Left renal cortex interstitium (tissue), 4 donors: ENCODE data around the gene ZSWIM2. TPM values are rescaled to one million over a fixed set of nuclear protein-coding genes. Genes with fewer than 3 reads are reported as not detected.
"Not testable (repeated sequence)": the region's sequence is repeated elsewhere in the genome, so short reads cannot be mapped to it uniquely, and the experiment has no call there.

Experiments
- DNase-seq, 4 donors: peaks; one replicate each; pipeline ENCODE4 v3.0.0-alpha.2; 2013; ENCODE audit warnings: low read depth in 4 of 4, low spot score in 2 of 4, missing footprints in 1 of 4
- polyA plus RNA-seq, 4 donors: library from polyadenylated mRNA; unstranded; fragments of 120-200 nt; gene quantifications; one replicate each; pipeline ENCODE4 v1.2.1, GENCODE V29; 2013; ENCODE audit not compliant: insufficient read length in 4 of 4

Gene ZSWIM2, protein sequence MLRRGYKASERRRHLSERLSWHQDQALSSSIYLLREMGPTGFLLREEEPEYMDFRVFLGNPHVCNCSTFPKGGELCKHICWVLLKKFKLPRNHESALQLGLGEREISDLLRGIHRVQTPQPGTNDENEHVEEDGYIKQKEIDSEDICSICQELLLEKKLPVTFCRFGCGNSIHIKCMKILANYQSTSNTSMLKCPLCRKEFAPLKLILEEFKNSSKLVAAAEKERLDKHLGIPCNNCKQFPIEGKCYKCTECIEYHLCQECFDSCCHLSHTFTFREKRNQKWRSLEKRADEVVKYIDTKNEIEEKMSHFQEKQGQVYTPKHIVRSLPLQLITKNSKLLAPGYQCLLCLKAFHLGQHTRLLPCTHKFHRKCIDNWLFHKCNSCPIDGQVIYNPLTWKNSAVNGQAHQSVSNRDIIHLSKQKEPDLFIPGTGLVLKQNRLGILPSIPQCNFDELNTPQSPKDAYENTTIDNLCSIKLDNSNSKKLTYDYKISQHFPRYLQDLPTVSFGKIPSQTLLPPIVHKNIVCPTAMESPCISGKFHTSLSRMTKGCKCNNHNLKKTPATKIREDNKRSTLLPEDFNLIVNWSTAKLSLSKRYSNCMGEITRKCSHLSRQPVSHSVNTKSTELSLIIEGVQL
- polyA plus RNA-seq, result not detected

GRCh38 chr2:186848873-186849578, at the start of gene ZSWIM2:
Gene ZSWIM2 (minus strand): TSS chr2:186849170. CDS start chr2:186849130, 40 bp downstream.
- DNase-seq, result peak in 2 of 4 donors; percentile 30 to 55

GRCh38 chr2:186896220-186896619, 47.2 kb upstream of the ZSWIM2 start:
- DNase-seq, result not testable (repeated sequence)

- no peak for DNase-seq
These were observed 46.5 kb upstream of the ZSWIM2 start for GRCh38 chr2:186895451-186895850.

- no peak for DNase-seq
These were observed 45.5 kb upstream of the ZSWIM2 start for GRCh38 chr2:186894478-186894877.

DNA sequence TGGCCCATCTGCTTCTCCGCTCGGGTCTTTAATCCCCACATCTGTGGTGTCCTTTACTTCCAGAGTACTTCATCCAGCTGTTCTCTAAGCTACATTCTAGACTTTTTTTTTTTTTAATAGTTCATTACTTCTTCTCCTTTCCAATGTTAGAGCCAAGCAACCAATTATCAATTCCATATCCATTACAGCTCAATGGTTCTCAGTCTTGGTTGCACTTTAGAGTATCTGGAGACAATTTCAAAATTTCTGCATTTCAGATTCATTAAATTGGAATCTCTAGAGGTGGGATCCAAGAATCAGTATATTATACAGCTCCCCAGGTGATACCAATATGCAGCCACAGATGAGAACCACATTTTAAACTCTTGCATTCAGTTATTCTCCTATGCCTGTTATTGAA, 43.9 kb upstream of the ZSWIM2 start:
- DNase-seq, result no peak

DNA sequence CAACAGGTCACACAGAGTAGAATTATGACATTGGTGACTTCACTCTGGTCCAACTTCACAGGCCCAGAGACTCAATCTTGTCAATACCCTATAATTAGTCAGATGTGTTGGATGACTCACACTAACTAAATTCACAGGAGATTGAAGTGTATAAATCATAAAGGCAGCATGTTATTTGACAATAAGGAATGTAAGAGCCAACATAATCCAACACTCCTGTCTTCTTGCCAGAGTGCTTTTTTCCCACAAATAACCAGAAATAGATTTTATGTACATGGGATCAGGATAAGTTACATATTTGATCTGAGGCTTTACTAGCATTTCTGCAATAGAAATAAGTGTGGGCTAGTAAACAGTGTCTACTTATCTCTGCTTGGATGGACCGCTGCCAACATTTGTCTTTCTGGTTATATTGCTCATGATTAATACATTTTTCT, 42.2 kb upstream of the ZSWIM2 start:
- no peak for DNase-seq

- no peak for DNase-seq
These were observed 40.3 kb upstream of the ZSWIM2 start for GRCh38 chr2:186889101-186889879.

- no peak for DNase-seq
These were observed 38.4 kb upstream of the ZSWIM2 start for GRCh38 chr2:186887107-186888090.

GRCh38 chr2:186884587-186884986, 35.6 kb upstream of the ZSWIM2 start:
- DNase-seq, result no peak

DNA sequence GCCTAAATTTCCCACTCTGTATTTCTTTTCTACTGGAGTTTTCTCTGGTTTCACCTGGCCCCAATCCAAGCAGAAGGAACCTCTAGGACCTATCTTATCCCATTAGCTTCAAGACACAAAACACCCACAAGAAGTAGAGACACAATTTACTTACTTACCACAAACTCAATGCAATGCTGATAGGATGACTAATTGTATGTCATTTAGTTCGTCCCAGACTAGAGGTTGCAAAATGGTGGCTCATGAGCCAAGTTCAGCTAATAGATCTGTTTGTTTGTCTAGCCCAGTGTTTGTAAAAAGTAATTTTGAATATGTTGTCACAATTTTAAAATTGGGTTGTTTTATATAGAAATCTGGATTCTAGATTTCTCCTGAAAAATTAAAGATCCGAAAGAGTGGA, 34.7 kb upstream of the ZSWIM2 start:
- DNase-seq, result no peak

DNA sequence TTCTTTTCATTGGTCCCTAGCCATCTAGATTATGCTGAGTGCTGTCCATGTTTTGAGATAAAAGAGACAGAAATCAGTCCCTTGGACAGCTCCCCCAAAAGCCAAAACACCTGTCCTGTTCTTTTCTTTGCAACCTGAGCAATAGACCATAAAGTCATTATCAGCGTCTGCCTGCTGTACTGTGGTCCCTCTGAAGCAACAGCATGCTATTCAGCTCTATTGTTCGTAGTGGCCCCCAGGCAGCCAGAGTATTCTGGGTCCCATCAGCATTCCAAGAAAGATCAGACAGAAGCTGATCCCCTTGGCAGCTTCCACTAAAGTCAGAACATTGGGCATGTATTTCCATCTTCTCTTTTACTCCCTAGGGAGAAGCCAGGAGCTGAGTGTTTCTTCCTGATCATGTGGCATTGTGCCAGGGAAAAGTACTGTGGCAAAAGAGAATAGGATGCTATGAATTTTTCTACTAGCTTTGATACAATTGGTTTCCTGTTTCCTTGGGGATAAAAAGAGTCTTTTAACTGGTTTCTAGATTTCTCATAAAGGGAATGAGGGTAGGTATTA, 33.6 kb upstream of the ZSWIM2 start:
- DNase-seq, result no peak

DNA sequence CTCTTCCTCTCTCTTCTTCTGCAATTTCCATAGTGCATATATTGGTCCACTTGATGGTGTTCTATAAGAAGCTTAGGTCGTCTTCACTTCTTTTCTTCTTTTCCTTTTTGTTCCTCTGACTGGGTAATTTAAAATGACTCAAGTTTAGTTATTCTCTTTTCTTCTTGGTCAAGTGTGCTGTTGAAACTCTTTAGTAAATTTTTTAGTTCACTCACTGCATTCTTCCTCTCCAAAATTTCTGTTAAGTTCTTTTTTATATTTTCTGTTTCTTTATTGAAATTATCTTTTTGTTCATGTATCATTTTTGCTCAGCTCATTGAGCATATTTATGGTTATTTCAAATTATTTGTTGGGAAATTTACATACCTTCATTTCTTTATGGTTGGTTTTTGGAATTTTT, 32.7 kb upstream of the ZSWIM2 start:
- no peak for DNase-seq

DNA sequence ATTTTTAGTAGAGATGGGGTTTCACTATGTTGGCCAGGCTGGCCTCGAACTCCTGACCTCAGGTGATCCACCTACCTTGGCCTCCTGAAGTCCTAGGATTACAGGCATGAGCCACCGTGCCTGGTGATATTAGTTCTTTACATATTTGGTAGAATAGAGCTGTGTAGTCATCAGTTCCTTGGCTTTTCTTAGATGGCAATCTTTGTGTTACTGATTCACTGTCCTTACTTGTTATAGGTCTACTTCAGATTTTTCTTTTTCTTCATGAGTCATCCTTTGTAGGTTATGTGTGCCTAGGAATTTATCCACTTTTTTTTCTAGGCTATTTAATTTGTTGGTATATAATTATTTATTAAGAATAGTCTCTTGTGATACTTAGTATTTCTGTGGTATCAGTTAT, 30.3 kb upstream of the ZSWIM2 start:
- DNase-seq, result no peak

DNA sequence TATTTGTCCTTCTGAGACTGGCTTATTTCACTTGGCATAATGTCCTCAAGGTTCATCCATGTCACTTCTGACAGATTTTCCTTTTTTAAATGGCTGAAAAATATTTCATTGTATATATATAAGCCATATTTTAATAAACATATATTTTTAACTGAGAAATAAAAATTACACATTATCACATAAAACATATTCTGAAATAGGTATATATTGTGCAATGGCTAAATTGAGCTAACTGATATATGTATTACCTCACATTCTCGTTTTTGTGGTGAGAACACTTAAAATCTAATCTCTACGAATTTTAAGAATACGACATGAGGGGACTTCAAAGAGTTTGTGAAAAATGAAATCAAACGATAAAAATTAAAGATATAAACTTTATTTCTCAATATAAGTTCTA, 25.7 kb upstream of the ZSWIM2 start:
- DNase-seq, result no peak

DNA sequence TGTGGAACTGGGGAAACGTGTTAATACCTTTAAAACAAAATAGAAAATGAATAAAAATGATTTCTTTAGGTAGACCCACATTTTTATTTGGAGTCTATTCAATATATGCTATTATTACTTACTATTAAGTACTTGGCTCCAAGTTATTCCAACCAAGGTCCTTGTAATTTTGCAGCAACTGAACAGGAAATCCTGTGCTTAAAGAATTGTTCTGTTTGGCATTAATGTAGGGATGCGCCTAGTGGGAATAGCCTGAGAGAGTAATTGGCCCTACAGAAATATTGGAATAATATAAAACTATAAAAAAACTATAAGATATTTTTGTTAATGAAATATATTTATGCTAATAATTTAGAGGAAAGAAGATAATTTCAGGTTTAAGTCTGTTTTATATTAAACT, 22.9 kb upstream of the ZSWIM2 start:
- no peak for DNase-seq

- DNase-seq, result peak in 1 of 4 donors; percentile 12
These were observed 19.4 kb upstream of the ZSWIM2 start for GRCh38 chr2:186868344-186868743.

DNA sequence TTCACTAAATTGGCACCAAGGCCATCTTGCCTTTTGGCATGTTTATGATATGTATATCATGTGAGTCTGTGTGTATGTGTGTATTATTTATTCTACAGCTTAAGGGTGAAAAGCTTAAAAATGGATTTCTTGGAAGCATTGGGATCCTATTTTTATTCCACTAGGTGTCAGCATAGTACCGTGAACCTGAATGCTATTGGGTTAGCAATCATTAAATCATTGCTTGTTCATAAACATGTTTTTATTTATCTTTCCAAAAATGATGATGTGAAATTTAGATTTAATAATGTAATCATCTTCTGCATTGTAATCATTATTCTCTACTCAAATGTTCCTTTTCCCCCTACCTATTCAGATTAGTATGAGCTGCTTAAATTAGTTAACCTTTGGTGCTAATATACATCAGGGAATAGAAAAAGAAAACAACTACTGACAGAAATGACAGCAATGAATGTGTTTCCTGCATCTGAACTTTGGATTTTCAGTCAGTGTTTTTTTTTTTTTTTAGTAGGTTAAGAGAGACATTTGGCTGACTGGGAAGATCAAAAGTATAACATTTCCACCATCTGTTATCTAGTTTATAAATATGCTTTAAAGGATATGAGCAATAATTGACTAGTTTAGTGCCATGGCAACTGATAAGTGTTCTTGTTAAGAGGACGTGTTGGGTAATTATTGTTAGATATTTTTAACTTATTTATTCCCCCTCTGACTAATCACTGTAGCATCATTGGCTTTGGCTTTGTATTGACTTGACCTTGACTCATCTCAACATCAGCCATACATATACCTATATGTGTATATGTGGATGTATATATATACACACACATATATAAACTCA, 14.1 kb upstream of the ZSWIM2 start:
- peak in 1 of 4 donors; percentile 13 for DNase-seq

DNA sequence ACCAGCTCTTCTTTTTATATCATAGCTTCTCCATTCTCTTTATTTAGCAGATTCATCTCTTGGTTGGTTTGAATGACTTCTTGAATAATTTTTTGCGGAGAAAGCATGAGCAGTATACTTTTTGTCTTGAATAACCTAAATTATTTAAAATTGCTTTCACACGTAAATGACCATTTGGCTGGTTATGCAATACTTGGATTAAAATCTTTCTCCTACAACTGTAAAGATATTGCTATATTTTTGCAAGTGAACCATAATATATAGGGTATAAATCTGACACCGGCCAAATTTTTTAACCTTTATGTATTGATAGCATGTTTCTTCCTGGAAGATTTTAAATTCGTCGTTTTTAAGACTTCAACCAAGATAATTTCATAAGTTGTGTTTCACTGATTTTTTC, 6.2 kb upstream of the ZSWIM2 start:
- no peak for DNase-seq
